Gastroesophageal sphincter (tissue), 3 donors: ENCODE results near the gene ADD2.

Experiments
- EP300 ChIP-seq: sonication (generic); formaldehyde crosslinking; IDR thresholded peaks from one replicate; pipeline ENCODE4 v1.6.1; 2017; ENCODE audit warnings: antibody characterized with exemption, mild to moderate bottlenecking
- POLR2A ChIP-seq, 2 donors: fragments of 450-650 bp; IDR thresholded peaks; one replicate each; pipeline ENCODE4 v1.6.1; 2017; ENCODE audit warnings: antibody characterized with exemption in 2 of 2, mild to moderate bottlenecking in 2 of 2, moderate library complexity in 1 of 2
- TF ChIP-seq, protein P1 (sequence below), 4 experiments: fragments of 200-600 bp in 2 of 4; fragments of 450-650 bp in 2 of 4; sonication (generic) in 1 of 4; IDR thresholded peaks; one replicate each; pipeline ENCODE4 v1.5.1; 2017 to 2019; ENCODE audit warnings: antibody characterized with exemption in 4 of 4, mild to moderate bottlenecking in 2 of 4, moderate library complexity in 2 of 4

DNA sequence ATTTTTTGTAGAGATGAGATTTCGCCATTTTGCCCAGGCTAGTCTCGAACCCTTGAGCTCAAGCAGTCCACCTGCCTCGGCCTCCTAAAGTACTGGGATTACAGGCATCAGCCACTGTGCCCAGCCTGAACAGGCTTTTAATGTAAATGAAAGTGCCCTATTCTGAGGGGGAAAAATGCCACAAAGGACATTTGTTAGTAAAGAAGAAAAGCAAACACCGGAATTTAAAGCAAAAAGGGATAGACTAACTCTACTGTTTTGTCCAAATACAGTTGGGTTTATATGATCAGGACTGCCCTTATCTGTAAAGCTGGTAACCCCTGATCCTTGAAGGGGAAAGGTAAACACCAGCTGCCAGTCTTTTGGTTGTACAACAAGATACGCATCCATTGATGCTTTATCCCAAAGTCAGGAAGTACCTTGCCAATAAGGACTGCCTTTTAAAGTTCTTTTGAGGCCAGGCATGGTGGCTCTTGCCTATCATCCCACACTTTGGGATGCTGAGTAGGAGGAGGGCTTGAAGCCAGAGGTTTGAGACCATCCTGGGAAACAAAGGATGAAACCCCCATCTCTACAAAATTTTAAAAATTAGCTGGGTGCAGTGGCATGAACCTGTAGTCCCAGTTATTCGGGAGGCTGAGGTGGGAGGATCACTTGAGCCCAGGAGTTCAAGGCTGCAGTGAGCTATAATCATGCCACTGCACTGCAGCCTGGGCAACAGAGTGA, 39.3 kb upstream of the ADD2 start:
- TF ChIP-seq, protein P1, sequence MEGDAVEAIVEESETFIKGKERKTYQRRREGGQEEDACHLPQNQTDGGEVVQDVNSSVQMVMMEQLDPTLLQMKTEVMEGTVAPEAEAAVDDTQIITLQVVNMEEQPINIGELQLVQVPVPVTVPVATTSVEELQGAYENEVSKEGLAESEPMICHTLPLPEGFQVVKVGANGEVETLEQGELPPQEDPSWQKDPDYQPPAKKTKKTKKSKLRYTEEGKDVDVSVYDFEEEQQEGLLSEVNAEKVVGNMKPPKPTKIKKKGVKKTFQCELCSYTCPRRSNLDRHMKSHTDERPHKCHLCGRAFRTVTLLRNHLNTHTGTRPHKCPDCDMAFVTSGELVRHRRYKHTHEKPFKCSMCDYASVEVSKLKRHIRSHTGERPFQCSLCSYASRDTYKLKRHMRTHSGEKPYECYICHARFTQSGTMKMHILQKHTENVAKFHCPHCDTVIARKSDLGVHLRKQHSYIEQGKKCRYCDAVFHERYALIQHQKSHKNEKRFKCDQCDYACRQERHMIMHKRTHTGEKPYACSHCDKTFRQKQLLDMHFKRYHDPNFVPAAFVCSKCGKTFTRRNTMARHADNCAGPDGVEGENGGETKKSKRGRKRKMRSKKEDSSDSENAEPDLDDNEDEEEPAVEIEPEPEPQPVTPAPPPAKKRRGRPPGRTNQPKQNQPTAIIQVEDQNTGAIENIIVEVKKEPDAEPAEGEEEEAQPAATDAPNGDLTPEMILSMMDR (IDR thresholded peaks at IDR 0.05) = no peak
- TF ChIP-seq POLR2A (IDR thresholded peaks at IDR 0.05) = no peak
- TF ChIP-seq EP300 = no peak
